NCI-H187 (cell line): ENCODE measurements around the gene FGF22.
"Not testable (repeated sequence)": the region's sequence is repeated elsewhere in the genome, so short reads cannot be mapped to it uniquely, and the experiment has no call there.

ENCODE experiments used
- DNase-seq, 2 experiments: peaks; one replicate each; lab custom pipeline; 2025; lab: John Stamatoyannopoulos, UW

FGF22 gene

DNA sequence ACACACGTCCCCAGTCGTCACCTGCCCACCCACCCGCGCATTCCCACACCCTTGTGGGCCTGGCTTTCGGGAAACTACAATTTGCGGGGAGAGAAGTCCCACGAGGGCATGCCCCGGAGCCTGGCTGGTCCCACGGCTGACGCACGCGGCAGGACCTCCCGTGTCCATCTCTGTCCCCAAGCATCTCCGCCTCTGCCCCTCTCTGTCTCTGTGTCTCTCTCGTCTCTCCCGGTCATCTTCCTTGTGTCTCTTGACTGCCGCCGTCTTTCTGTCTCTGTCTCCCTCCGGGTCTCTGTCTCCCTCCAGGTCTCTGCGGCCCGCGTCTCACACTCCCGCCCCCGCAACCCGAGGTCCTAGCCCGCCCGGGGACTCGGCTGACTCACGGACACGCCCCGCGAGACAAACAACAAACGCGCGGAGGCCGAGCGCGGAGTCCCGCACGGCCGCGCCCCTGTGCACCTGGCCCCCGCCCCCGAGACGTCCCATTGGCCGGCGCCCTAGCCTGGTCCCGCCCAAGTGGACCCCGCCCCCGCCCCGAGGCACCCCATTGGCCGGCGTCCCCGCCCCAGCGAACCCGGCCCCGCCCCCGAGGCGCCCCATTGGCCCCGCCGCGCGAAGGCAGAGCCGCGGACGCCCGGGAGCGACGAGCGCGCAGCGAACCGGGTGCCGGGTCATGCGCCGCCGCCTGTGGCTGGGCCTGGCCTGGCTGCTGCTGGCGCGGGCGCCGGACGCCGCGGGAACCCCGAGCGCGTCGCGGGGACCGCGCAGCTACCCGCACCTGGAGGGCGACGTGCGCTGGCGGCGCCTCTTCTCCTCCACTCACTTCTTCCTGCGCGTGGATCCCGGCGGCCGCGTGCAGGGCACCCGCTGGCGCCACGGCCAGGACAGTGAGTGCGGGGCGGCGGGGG is at the start of gene FGF22:
Gene FGF22, plus strand, starts transcription at position 627 of the 908 bp plus-strand sequence. Its CDS starts 47 bp downstream, at position 674.
- peak; percentile 47 to 87 for DNase-seq

DNA sequence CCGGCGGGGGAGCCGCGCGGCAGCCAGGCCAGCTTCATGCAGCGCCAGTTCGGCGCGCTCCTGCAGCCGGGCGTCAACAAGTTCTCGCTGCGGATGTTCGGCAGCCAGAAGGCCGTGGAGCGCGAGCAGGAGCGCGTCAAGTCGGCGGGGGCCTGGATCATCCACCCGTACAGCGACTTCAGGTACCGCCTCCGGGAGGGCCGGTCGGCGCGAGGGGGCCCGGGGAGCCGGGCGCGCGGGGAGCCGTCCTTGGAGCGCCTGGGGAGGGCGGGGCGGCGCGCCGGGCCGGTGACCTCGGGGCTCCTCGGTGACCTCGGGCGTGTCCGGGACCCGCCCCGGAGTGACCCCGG is 49.3 kb upstream of the FGF22 start:
- DNase-seq: no peak

DNA sequence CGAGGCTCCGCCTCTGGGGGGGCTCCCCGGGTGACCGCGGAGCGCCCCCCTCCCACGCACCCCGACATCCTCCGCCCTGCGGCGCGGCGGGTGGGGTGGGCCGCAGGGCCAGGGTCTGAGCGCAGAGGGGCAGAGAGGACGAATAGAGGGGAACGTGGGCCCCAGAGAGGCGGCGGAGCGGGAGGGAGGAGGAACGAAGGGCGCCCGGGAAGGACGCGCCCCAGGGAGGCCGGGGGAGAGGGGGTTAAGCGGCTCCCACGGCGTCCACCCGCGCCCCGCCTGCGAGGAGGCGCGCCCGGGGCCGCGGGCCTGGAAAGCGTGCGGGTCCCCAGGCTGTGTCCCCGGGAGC is 49.0 kb upstream of the FGF22 start:
- no peak for DNase-seq

DNA sequence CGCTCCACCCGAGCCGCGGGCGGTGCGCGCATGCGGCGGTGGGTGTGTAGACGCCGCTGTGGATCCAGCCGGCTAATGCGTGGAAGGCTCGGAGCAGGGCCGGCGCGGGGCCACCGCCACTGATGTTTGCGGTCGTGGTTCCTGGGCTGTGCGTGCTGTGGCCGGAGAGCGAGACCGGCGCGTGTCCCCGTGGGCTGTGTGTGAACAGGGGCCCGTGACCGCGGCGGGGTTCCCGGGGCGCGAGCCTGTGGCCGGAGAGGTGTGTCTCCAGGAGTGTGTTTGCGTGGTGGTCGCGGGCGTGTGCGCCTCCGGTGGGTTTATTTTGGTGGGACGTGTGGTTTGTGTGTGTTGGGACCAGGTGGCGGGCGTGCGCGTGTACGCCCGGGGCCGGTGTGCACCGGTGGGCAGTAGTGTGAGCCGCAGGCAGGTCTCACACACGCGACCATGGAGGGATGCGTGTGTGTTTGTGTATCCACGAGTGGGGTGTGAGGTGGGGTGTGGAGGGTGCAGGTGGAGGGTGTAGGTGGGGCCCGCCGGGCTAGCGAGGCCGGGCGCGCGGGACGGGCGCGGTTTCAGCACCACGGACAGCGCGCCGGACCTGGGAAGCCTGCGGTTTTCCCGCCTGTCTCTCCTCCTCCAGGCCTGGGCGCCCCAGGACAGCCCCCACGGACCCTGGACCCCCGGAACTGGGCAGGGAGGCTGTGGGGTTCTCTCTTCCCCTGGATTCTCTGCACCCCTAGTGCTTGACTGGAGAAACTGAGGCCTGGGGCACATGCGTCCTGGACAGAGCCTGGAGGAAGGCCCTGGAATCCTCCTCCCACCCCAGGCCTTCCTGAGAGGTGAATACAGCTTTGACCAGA is 48.4 kb upstream of the FGF22 start:
- DNase-seq: no peak

DNA sequence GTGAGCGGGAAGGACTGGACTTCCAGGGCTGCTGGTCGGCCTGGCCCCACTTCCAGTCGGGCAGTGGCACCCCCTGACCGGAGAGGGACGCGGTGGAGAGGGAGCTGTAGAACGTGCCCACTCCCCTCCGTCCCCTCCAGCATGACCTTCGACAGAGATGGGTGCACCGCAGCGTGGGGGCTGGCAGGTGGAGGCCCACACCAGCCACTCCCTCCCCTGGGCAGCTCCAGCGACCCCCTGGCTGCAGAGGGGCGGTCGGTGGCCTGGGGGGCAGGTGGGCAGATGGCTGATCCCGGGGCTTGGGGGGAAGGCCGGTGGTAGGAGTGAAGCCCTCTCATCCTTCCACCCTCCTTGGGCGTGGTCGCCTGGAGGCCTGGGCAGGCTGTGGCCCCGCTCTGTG is 47.6 kb upstream of the FGF22 start:
- DNase-seq: no peak

DNA sequence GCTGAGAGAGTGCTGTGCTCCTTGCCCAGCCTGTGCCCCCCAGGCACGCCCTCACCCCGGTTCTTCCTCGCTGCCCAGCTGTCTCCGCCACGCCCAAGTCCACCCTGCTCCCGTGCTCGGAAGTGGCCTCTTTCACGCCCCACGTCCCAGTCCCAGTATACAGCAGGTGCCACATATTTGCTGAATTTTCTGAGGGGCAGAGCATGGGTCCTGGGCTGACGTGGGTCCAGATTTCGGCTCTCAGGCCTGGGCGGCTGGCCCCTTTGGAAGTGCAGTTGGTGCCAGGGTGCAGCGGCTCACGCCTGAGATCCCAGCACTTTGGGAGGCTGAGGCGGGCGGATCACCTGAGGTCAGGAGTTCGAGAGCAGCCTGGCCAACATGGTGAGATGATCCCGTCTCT is 46.6 kb upstream of the FGF22 start:
- DNase-seq: no peak

DNA sequence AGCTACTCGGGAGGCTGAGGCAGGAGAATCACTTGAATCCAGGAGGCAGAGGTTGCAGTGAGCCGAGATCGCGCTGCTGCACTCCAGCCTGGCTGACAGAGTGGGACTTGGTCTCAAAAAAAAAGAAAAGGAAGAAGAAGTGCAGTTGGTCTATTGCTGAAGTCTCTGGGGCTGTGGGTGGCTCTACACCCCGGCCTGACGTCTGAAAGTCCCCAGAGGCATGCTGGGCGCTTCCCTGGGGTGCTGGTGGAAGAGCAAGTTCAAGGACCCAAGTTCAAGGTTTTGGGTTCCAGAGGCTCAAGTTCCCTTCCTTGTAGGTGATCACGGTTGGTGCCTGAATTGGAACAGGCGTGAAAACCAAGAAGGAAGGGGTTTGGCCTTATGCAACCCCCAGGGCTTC is 46.2 kb upstream of the FGF22 start:
- no peak for DNase-seq

DNA sequence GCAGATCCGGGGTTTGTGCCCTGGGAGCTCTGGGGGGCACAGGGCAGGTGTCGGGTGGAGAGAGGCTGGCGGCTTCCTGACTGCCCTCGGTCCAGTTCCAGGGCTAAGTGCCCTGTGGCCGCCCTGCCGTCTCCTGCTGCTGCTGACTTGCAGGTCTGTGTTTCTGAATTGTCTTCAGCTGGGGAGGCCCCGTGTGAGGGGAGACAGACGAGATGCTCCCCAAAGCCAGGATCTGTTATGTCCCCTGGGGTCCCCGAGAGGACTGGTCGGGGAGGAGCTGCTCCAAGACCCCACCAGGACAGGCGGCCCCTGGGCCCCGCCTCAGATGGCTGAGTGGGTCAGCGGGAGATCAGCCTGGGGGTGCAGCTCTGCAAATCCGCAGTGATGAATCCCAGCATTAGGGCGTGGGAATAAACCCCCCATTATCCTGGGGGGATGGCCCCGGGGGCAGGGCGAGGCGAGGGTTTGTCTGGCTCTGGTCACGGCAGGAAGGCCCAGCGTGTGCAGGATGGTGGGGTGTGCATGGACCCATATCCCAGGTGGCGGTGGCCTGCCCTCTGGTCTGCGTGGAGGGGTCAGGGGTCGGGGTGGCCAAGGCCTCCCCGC is 45.3 kb upstream of the FGF22 start:
- DNase-seq: no peak

DNA sequence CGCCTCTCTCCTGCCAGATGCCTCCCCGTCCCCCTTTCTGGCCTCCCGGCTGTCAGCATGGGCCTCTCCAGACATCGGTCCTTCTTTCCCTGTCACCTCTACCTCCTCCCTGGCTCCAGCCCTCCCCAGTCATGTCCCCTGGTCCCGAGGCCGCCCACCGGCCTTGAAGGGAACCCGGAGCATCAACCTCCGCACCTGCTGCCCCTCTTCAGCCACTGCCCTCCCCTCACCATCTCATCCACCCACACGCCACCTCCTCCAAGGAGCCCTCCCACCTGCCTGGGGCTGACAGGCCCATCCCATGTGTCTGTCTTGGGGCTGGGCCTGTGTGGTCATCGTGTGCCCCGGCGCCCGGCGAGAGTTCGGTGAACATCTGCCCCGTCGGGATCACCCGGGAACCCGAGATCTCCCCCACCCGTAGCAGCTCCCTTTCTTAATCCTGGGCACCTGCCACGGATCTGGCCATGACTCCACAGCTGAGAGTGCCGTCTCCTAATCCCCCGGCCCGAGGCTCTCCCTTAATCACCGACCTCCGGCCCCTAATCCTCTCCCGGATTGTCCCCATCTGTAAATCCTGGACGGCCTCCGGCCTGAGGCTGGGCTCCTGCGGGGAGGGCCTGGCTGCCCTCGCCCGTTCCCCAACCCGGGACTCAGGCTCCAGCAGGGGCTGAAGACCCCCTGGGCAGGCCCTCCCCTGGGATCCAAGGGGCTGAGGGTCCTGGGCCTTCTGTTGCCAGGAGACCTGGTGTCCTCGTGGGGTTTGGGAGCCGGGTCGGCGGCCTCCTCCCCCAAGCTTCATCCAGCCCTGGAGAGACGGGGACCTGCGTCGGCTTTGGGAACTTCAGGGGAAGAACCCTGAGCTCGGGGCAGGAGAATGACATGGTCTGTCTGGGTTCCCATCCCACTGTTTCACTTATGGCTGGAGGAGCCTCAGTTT is 44.1 kb upstream of the FGF22 start:
- no peak for DNase-seq

DNA sequence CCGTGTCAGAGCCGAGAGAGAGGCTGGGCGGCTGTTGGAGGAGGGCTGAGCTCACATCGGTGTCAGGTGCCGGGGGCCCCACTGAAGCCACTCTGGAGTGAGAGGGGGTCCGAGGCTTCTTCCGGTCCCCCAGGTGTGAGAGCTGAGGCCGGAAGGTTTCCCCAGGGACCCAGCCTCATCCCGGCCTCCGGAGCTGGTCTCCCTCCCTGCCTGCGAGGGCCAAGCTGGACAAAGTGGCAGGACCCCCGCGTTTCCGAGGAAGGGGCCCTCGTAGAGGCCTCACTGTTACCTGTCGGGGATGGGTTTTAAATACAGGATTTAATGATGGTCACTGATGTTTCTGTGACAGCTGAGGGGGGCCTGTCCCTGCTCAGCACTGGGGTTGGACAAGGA is 43.4 kb upstream of the FGF22 start:
- DNase-seq: no peak

DNA sequence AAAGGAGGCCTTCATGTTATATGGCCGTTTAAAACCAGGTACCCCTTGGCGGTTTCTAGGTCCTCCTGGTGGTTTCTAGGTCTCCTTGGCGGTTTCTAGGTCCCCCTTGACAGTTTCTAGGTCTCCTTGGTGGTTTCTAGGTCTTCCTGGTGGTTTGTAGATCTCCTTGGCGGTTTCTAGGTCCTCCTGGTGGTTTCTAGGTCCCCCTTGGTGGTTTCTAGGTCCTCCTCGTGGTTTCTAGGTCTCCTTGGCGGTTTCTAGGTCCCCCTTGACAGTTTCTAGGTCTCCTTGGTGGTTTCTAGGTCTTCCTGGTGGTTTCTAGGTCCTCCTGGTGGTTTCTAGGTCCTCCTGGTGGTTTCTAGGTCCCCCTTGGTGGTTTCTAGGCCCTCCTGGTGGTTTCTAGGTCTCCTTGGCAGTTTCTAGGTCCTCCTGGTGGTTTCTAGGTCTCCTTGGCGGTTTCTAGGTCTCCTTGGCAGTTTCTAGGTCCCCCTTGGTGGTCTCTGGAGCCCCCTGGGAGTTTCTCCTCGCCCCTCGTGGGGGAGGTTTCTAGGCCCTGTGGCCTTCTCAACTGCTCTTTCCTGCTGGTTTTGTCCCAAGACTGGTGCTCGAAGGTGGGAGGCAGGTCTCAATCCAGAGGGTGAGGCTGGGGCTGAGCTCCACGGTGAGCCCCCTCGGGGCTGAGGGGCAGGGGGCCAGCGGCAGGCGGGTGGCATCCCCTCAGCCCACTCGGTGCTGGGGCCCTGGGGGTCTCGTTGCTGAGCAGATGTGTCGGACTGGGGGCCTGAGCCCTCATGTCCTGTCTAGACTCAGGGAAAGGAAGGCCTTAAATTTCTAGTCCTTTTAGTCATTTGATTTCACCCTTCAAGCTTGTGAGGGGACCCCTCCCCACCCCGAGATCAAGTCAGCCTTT is 42.0 kb upstream of the FGF22 start:
- DNase-seq: no peak

DNA sequence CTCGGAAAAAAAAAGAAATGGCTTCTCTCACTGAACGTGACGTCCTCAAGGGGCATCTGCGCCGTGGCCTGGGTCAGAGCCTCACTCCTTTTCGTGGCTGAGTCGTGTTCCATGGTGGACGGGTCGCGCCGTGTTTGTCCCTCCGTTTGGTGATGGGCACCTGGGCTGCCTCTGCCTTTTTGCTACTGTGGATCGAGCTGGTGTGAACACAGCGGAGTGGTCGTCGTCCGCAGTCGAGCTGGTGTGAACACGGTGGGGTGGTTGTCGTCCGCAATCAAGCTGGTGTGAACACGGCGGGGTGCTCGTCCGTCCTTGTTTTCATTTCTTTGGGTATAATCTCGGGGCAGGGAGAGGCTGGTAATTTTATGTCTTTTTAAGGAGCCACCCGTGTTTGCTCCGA is 38.4 kb upstream of the FGF22 start:
- DNase-seq: no peak

DNA sequence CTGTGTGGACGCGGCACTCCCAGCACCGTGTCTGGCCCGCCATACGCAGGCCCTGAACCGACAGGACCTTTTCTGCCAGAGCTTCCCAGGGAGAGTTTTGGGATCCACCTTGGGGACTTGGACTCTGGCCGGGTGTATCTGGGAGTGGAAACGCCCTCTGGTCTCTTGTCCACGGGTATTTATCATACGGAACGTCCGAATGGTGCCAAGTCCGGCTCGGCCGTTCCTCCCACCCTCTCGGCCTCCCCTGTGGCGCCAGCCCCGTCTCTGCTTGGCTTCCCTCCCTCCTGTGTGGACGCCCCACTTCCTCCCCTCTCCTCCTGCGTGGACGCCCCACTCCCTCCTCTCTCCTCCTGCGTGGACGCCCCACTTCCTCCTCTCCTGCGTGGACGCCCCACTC is 37.9 kb upstream of the FGF22 start:
- DNase-seq: no peak

DNA sequence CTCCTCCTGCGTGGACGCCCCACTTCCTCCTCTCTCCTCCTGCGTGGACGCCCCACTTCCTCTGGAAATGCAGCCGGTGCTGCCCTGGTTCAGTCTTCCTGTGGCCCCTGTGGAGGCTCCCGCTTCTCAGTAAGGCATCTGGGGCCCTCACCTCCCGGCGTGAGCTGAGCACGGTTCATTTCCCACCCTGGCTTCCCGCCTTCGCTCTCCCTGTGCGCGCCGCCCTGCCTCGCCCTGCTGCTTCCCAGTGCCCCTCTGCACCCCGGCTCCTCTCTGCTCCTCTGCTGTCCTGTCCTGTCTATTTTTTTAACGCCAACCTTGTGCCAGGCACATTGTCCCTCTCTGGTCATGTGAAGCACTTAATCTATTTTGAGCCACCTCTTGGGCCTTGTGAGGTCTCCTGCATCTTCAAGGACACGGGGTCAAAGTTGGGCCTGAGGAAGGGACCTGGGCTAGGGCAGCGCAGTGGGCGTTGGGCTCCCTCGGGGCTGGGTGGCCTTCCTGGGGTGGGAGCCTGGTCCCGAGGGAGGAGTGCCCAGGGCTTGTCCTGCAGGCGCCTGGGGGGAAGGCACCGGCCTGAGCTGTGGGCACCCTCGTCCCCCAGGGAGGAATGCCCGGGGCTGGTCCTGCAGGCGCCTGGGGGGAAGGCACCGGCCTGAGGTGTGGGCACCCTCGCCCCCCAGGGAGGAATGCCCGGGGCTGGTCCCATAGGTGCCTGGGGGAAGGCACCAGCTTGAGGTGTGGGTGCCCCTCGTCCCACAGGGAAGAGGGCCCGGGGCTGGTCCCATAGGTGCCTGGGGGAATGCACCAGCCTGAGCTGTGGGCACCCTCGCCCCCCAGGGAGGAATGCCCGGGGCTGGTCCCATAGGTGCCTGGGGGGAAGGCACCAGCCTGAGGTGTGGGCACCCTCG is 37.0 kb upstream of the FGF22 start:
- no peak for DNase-seq

DNA sequence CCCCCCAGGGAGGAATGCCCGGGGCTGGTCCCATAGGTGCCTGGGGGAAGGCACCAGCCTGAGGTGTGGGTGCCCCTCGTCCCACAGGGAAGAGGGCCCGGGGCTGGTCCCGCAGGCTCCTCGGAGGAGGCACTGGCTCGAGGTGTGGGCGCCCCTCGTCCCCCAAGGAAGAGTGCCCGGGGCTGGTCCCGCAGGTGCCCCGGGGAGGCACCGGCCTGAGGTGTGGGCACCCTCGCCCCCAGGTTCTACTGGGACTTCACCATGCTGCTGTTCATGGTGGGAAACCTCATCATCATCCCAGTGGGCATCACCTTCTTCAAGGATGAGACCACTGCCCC is 36.4 kb upstream of the FGF22 start:
- DNase-seq: not testable (repeated sequence)

DNA sequence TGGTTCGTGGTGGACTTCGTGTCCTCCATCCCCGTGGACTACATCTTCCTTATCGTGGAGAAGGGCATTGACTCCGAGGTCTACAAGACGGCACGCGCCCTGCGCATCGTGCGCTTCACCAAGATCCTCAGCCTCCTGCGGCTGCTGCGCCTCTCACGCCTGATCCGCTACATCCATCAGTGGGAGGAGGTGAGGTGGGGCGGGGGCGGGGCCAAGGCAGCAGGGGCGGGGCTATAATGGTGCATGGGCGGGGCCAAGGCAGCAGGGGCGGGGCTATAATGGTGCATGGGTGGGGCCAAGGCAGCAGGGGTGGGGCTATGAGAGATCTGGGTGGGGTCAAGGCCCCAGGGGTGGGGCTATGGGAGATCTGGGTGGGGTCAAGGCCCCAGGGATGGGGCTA is 35.9 kb upstream of the FGF22 start:
- DNase-seq: not testable (repeated sequence)

DNA sequence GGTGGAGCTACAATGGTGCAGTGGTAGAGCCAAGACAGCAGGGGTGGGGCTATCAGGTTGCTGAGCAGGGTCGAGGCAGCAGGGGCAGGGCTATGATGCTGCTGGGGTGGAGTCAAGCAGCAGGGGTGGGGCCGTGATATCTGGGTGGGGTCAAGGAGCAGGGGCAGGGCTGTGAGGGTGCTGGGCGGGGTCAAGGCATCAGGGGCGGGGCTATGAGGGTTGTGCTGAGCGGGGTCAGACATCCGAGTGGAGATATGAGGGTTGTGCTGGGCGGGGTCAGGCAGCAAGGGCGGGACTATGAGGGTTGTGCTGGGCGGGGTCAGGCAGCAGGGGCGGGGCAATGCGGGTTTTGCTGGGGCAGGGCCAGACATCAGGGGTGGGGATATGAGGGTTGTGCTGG is 35.3 kb upstream of the FGF22 start:
- DNase-seq: no peak

DNA sequence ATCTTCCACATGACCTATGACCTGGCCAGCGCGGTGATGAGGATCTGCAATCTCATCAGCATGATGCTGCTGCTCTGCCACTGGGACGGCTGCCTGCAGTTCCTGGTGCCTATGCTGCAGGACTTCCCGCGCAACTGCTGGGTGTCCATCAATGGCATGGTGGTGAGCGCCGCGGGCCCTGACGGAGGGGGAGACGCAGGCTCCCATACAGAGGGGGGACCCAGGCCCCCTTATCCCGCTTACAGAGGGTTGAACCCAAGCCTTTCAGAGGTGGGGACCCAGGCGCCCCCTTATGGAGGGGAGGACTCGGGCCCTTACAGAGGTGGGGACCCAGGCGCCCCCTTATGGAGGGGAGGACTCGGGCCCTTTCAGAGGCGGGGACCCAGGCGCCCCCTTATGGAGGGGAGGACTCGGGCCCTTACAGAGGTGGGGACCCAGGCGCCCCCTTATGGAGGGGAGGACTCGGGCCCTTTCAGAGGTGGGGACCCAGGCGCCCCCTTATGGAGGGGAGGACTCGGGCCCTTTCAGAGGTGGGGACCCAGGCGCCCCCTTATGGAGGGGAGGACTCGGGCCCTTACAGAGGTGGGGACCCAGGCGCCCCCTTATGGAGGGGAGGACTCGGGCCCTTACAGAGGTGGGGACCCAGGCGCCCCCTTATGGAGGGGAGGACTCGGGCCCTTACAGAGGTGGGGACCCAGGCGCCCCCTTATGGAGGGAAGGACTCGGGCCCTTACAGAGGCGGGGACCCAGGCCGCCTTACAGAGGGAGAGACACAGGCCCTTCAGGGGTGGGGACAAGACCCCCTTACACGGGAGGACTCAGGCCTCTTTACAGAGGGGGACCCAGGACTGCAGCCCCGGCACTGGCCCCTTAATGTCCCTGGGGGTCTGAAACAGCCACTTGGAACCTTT is 34.4 kb upstream of the FGF22 start:
- not testable (repeated sequence) for DNase-seq
